Measurements from ENCODE around the gene EHMT1.
"Not testable (repeated sequence)": the region's sequence is repeated elsewhere in the genome, so short reads cannot be mapped to it uniquely, and the experiment has no call there.

Gene EHMT1

GRCh38 chr9:137705906-137706305 lies 87.1 kb downstream of the EHMT1 start:
- no peak for DNase-seq (ENCODE audit: low read depth)
- H3K4me3 ChIP-seq (ENCODE audit: low read depth, low read length), result no peak overlapping the region

DNA sequence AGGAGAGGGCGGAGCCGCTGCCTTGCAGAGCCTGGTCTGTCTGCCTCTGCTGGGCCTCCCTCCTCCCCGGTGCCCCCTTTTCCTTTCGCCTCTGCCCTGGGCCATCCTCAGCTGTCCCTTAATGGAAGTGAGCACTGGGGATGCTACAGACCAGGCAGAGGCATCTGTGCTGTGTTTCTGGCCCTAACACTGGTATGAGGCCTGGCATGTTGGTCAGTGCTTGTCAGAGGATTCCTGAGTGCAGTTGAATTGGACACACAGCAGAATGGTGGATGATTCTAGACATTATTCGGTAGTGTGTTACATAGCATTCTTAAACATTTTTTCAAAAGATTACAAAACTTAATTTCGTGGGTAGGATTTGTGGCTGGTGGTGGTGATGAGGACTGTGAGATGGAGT lies 88.6 kb downstream of the EHMT1 start:
- no peak for DNase-seq (ENCODE audit: low read depth)
- H3K4me3 ChIP-seq (ENCODE audit: low read depth, low read length), result no peak overlapping the region

DNA sequence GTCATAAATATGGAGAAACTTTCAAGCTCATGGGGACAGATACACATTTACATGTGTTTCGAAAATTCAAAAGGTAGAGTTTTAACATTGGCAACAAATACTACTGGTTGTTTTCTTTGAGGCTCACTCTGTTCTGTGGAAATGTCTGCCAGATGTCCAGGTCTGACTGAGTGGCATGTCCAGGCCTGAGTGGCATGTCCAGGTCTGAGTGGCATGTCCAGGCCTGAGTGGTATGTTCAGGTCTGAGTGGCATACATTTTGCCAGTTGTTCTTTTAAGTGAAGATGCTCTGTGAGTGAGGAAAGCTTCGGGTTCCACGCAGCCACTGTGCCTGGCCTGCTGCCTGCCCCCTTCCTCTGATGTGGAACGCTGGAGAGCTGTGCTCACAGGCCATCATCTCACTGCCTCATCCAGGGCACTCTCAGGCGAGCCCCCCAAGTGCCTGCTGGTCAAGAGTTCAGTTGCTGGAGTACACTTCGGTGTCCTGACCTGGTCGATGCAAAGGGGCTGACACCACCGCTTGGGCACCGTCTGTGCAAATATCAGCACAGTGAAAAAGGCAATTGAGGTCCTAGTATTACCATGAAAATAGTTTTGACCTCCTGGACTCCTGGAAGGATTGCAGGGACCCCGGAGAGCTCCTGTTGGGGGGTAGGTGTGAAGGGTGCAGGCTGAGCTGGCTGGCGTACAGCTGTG lies 89.9 kb downstream of the EHMT1 start:
- no peak overlapping the region for H3K4me3 ChIP-seq (ENCODE audit: low read depth, low read length)
- no peak for DNase-seq (ENCODE audit: low read depth)

DNA sequence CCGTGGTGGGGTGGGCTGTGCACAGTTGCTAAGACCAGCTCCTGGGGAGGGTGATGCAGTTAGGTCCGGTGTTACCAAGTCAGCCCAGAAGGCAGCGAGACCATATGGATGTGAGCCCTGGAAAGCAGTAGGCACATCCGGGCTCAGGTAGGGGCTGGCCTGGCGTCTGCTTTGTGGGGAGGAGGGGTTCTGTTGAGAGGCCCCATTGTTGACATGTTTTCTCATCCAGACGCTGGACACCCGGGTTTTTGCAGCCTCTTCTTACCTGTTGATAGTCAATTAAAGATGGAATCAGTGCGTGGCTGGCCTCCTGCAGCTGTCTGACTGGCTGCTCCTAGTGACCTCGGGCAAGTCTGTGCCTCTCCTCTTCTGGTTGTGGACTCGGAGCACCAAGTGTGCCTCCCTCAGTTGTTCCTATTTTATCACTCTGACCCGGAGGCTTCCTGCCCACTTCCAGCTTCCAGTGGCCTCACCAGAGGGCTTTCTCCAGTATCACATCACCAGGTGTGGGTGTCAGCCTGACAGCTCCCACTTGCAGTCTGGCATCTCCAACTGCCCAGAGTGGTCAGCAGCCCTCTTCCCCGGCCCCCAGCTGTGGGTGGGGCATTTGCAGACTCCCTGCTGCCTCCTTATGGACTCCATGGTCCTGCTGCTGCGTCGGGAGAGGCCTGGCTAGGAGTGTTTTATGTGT lies 90.8 kb downstream of the EHMT1 start:
- H3K4me3 ChIP-seq (ENCODE audit: low read depth, low read length), result no peak overlapping the region
- DNase-seq (ENCODE audit: low read depth), result no peak

- DNase-seq (ENCODE audit: low read depth), result no peak
- H3K4me3 ChIP-seq (ENCODE audit: low read depth, low read length), result no peak overlapping the region
Measured at GRCh38 chr9:137710704-137711103, 91.9 kb downstream of the EHMT1 start.

DNA sequence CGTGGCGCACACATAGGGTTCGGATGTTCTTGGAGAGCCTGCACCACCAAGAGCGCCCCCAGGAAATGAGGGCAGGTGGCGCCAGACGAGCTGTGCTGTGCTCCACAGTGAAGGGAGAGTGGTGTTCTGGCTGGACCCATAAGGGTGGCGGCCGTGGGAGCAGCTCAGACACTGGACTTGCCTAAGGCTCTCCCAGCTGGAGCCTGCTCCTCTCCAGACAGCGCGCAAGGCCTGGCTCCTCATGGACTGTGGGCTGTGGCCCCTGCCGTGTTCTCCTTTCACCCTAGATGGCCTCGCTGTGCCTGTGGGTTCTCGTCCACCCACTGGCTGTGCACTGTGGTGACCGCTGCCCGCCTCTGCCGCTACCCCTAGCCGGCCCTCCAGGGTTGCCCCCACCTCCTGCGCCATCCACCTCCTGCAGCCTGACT lies 92.9 kb downstream of the EHMT1 start:
- H3K4me3 ChIP-seq (ENCODE audit: low read depth, low read length), result no peak overlapping the region

GRCh38 chr9:137715321-137715720 lies 96.5 kb downstream of the EHMT1 start:
- DNase-seq (ENCODE audit: low read depth), result no peak

More for the DNA sequence above, 92.9 kb downstream of the EHMT1 start:
- no peak for DNase-seq (ENCODE audit: low read depth)

DNA sequence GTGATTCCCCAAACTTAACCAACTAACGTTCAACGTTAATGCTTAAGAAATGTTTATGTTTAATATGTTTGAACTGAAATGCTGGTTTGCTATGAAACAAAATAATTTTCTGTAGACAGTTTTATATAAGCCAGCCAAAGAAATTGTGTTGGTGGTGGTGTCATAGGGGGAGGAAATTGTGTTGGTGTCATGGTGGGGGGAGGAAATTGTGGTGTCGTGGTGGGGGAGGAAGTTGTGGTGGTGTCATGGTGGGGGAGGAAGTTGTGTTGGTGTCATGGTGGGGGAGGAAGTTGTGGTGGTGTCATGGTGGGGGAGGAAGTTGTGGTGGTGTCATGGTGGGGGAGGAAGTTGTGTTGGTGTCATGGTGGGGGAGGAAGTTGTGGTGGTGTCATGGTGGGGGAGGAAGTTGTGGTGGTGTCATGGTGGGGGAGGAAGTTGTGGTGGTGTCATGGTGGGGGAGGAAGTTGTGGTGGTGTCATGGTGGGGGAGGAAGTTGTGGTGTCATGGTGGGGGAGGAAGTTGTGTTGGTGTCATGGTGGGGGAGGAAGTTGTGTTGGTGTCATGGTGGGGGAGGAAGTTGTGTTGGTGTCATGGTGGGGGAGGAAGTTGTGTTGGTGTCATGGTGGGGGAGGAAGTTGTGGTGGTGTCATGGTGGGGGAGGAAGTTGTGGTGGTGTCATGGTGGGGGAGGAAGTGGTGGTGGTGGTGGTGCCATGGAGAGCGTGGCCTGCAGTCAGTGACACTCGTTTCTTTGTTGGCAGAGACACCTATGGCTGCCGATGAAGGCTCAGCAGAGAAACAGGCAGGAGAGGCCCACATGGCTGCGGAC lies 97.3 kb downstream of the EHMT1 start:
- not testable (repeated sequence) for DNase-seq (ENCODE audit: low read depth); H3K4me3 ChIP-seq (ENCODE audit: low read depth, low read length)

More at GRCh38 chr9:137715321-137715720, 96.5 kb downstream of the EHMT1 start:
- no peak overlapping the region for H3K4me3 ChIP-seq (ENCODE audit: low read depth, low read length)

- DNase-seq (ENCODE audit: low read depth), result no peak
- no peak overlapping the region for H3K4me3 ChIP-seq (ENCODE audit: low read depth, low read length)
Measured at GRCh38 chr9:137716694-137717287, 98.0 kb downstream of the EHMT1 start.

DNA sequence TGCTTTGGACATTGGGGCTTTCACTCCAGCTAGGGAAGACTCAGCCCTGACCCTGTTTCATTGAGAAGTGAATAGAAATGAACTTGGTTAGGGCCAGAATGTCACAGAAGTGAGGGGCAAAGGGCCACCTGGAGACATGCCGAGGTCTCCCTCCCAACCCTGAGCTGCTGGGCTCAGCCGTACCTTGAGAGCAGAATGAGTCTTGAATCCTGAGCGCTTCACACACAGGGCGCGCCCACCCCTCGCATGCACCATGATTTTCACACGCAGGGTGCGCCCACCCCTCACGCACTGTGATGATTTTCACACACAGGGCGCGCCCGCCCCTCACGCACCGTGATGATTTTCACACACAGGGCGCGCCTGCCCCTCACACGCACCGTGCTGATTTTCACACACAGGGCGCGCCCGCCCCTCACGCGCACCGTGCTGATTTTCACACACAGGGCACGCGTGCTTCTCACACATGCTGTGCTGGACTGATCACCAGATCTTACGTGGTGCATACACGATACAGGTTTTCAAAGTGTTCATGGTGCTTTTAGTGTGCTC lies 99.0 kb downstream of the EHMT1 start:
- no peak overlapping the region for H3K4me3 ChIP-seq (ENCODE audit: low read depth, low read length)
- DNase-seq (ENCODE audit: low read depth), result no peak

DNA sequence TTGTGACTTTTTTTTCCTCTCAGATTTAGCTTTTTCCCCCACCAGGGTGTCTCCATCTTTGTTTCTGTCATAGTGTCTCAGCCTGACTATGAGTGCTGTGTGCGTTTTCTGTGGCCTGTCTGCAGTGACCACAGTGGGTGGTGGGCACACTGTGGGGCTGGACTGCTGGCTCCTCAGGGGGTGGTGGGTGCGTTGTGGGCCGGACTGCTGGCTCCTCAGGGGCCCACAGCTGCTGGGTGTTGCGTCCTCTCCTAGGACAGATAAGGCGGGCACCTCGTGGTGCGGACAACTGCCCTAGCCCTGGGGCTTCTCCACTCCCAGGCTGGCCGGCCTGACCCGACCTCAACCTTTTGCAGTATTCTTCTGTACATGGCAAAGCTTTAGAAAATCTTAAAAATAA lies 100.4 kb downstream of the EHMT1 start:
- H3K4me3 ChIP-seq (ENCODE audit: low read depth, low read length), result no peak overlapping the region
- no peak for DNase-seq (ENCODE audit: low read depth)

- DNase-seq (ENCODE audit: low read depth), result no peak
- H3K4me3 ChIP-seq (ENCODE audit: low read depth, low read length), result no peak overlapping the region
Measured at GRCh38 chr9:137720571-137721110, 101.8 kb downstream of the EHMT1 start.

DNA sequence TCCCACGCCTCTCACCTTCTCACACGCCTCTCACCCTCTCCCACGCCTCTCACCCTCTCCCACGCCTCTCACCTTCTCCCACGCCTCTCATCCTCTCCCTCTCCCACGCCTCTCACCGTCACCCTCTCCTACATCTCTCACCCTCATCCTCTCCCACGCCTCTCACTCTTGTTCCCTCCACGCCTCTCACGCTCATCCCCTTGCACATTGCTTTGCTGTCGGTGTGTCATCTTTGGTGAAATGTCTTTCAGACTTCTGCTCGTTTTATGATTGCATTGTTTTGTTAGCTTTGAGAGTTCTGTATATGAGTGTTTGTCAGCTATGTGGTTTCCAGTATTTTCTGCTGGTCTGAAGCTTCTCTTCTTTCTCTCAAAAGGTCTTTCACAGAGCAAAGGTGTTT lies 102.7 kb downstream of the EHMT1 start:
- no peak for DNase-seq (ENCODE audit: low read depth)
- no peak overlapping the region for H3K4me3 ChIP-seq (ENCODE audit: low read depth, low read length)

- DNase-seq (ENCODE audit: low read depth), result no peak
- H3K4me3 ChIP-seq (ENCODE audit: low read depth, low read length), result no peak overlapping the region
Measured at GRCh38 chr9:137721899-137722298, 103.1 kb downstream of the EHMT1 start.

GRCh38 chr9:137722481-137722880 lies 103.7 kb downstream of the EHMT1 start:
- DNase-seq (ENCODE audit: low read depth), result no peak
- no peak overlapping the region for H3K4me3 ChIP-seq (ENCODE audit: low read depth, low read length)

GRCh38 chr9:137723356-137723755 lies 104.6 kb downstream of the EHMT1 start:
- DNase-seq (ENCODE audit: low read depth); H3K4me3 ChIP-seq (ENCODE audit: low read depth, low read length): not testable (repeated sequence)

DNA sequence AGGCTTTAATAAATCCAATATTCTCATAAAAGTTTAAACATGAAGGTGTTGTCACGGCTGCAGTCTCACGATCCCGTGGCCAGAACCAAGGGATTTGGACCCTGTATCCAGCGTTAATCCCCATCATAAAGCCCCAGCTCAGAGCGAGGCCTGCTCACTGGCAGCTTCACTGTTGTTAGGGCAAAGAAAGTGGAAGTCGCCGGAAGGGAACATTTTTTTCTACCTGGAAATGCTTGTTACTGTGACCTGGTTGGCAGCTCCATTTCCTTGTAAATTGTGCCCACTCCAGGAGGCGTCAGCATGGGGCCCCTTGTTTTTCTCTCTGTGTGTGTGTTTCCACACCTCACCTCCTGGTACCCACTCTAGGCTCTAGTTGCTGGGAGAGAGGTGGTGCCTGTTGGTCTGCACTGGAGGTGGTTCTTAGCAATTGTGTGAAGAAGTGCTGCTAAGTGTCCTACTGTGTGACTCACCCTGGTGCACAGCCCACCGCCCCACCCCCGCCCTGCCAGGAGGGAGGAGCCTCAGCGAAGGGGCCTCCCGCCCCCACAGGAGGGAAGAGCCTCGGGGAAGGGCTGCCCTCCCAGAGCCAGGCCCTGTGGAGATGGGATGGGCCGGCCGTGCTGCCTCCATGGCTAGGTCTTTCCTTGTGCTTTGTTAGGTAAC lies 105.1 kb downstream of the EHMT1 start:
- peak; percentile 38 for DNase-seq (ENCODE audit: low read depth)
- no peak overlapping the region for H3K4me3 ChIP-seq (ENCODE audit: low read depth, low read length)

GRCh38 chr9:137724818-137725240 lies 106.0 kb downstream of the EHMT1 start:
- no peak overlapping the region for H3K4me3 ChIP-seq (ENCODE audit: low read depth, low read length)
- DNase-seq (ENCODE audit: low read depth), result no peak

DNA sequence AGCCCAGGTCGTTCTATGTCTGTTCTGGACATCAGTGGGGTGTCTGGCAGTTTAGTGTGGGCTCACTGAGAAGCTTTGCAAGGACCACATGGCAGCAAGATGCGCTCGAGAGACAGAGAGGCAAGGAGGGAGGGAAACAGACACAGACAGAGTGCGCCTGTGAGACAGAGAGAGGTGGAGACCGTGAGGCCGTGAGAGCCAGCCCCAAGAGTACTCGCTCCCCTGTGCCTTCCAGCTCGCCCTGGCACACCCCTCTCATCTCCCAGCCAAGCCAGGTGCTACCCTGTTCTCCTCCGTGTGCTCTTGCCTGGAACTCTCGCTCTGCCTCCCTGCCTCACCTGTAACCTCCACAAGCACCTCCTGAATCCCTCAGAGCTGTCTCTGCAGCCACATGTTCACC lies 106.8 kb downstream of the EHMT1 start:
- no peak for DNase-seq (ENCODE audit: low read depth)
- no peak overlapping the region for H3K4me3 ChIP-seq (ENCODE audit: low read depth, low read length)

All from skeletal muscle cell (primary cell).